Measurements from ENCODE around the gene VSX2. TPM values are rescaled to one million over a fixed set of nuclear protein-coding genes. Genes with fewer than 3 reads are reported as not detected.

Gene VSX2
- not detected in 2 replicates for total RNA-seq

DNA sequence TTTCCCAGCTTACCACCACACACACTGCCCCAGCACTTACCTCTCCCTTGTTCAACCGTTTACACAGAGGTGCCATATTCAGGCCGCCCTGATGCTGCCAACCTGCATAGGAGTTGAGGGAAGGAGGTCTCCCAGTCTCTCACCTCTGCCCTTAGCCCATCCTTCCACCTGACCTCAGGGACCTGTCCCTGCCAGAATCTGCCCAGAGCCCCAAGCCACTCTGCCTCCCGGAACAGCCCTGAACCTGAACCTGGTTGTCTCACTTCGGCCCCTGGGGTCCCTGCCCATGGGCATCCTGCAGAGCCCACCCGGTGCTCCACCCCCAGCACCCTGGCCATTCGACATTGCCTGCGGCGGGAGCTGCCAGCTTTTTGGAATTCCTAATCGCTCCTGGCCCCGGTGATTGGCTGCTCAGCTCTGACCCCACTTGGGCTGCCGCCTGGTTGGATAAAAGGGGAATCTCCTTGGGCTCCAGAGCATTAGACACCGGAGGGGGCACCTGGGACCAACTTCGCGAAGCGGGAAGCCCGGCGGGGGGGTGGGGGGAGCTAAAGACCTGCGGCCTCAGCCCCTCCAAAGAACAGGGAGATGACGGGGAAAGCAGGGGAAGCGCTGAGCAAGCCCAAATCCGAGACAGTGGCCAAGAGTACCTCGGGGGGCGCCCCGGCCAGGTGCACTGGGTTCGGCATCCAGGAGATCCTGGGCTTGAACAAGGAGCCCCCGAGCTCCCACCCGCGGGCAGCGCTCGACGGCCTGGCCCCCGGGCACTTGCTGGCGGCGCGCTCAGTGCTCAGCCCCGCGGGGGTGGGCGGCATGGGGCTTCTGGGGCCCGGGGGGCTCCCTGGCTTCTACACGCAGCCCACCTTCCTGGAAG, at the start of gene VSX2:
VSX2 (plus strand) TSS at position 476 of the 874 bp plus-strand sequence; CDS start at position 589, 113 bp downstream.

DNA sequence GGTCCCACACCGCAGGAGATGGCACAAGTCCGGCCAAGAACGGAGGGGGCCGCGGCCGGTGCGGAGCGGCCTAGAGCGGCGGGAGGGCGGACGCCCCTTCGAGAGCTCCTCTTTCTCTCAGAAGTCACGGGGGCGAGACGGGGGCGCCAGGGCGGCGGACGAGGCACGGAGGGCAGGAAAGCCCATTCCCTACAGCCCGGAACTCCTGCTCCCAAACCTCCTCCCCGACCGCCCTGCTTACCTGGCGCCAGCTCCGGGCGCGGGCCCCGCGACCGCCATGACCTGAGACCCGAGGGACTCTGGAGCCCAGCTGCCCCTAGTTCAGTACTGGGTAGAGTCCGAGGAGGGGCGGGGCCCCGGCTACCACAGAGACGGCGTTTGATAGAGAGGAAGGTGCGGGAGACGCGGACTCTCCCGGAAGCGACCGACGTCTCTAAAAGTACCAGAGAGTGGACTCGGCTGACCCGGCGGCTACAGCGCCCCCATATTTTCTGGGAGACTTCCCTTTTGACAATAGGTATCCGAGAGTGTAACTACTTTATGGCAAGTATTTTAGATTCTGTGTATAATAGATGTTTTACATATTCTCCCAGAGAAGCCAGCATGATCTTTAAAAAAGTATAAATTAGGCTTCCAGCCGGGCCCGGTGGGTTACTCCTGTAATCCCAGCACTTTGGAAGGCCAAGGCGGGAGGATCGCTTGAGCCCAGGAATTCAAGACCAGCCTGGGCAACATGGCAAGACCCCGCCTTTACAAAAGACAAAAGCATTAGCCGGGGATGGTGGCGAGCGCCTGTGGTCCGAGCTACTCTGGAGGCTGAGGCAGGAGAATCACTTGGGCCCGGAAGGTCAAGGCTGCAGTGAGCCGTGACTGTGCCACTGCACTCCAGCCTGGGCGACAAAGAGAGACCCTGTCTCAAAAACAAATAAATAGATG, 63.7 kb downstream of the VSX2 start, which contains the start of gene ABCD4:
ABCD4 (minus strand) TSS at position 301 of the 936 bp plus-strand sequence; CDS start at position 279, 22 bp downstream.

Small RNA genes lying within 50 kb of the gene (small RNA-seq; reads per million reads assigned to genes)
- gene AC006349.1 = not detected

Other genes with a start within 250 kb of the VSX2 start
- gene ENTPD5, start 220.2 kb upstream of the VSX2 start, total RNA-seq = 12.8 and 14.4 TPM in 2 replicates
- 14.6 and 19.1 TPM in 2 replicates for gene BBOF1, start 220.1 kb upstream of the VSX2 start, total RNA-seq
- gene ALDH6A1, start 155.0 kb upstream of the VSX2 start, total RNA-seq = 34.4 and 34.8 TPM in 2 replicates
- 6.4 and 9.3 TPM in 2 replicates for gene LIN52, start 154.5 kb upstream of the VSX2 start, total RNA-seq
- gene ABCD4, start 63.5 kb downstream of the VSX2 start, total RNA-seq = 34.3 and 36.7 TPM in 2 replicates
- gene VRTN, start 109.0 kb downstream of the VSX2 start, total RNA-seq = not detected in 2 replicates
- gene SYNDIG1L, start 186.8 kb downstream of the VSX2 start, total RNA-seq = under 0.01 TPM in 1 of 2 replicates, not detected in the other